ENCODE data around the gene ADAMTSL2. TPM values are rescaled to one million over a fixed set of nuclear protein-coding genes. Genes with fewer than 3 reads are reported as not detected.
A peak's percentile ranks its signal among the peaks of the same experiment; 100 is the strongest.

The ADAMTSL2 gene
- total and polyA plus RNA-seq, 4 donors, result 0.38 to 20.9 (median 1.9) TPM; not detected in 1

- H3K27ac ChIP-seq (ENCODE audit: low read depth in 1 of 2, low read length in 2 of 2), result no peak overlapping the region
- H3K36me3 ChIP-seq (ENCODE audit: control insufficient read depth in 1 of 2, insufficient read depth in 2 of 2, low read length in 1 of 2), result no peaks in the 10 kb centered on the region
- no peak for ATAC-seq (ENCODE audit: low FRiP score)
- intact Hi-C loops (cut with DNase I), result no loop called here
- no peak overlapping the region for H3K4me3 ChIP-seq (ENCODE audit: low read length in 2 of 2)
- 89 to 90% methylated on average over 16 of the region's 16 CpGs for WGBS, 2 donors
- H3K4me1 ChIP-seq (ENCODE audit: control insufficient read depth in 1 of 2, insufficient read depth in 2 of 2, low read length in 2 of 2), result no peaks in the 10 kb centered on the region
- no peak for DNase-seq
- H3K9me3 ChIP-seq (ENCODE audit: control insufficient read depth, low read length), result no peaks in the 10 kb centered on the region
- no peaks in the 10 kb centered on the region for H3K27me3 ChIP-seq (ENCODE audit: control insufficient read depth in 1 of 2, insufficient read depth in 2 of 2, low read length in 1 of 2)
Observed at GRCh38 chr9:133543772-133544467, 9.4 kb downstream of the ADAMTSL2 start.

GRCh38 chr9:133545494-133546286, 11.2 kb downstream of the ADAMTSL2 start:
- Histone ChIP-seq H3K4me3 (ENCODE audit: low read length in 2 of 2) (no peak overlapping the region), H3K4me1 (ENCODE audit: control insufficient read depth in 1 of 2, insufficient read depth in 2 of 2, low read length in 2 of 2) (no peaks in the 10 kb centered on the region), H3K27ac (ENCODE audit: low read depth in 1 of 2, low read length in 2 of 2) (no peak overlapping the region), H3K27me3 (ENCODE audit: control insufficient read depth in 1 of 2, insufficient read depth in 2 of 2, low read length in 1 of 2) (no peaks in the 10 kb centered on the region), H3K9me3 (ENCODE audit: control insufficient read depth, low read length) (no peaks in the 10 kb centered on the region), H3K36me3 (ENCODE audit: control insufficient read depth in 1 of 2, insufficient read depth in 2 of 2, low read length in 1 of 2) (no peaks in the 10 kb centered on the region)
- intact Hi-C loops (cut with DNase I), result no loop called here
- ATAC-seq (ENCODE audit: low FRiP score) (peak; percentile 74), DNase-seq (no peak)
- 71 to 76% methylated on average over 25 of the region's 25 CpGs for WGBS, 2 donors

- intact Hi-C loops (cut with DNase I), result no loop called here
- DNase-seq (no peak), ATAC-seq (ENCODE audit: low FRiP score) (peak; percentile 28)
- Histone ChIP-seq H3K9me3 (ENCODE audit: control insufficient read depth, low read length) (no peaks in the 10 kb centered on the region), H3K36me3 (ENCODE audit: control insufficient read depth in 1 of 2, insufficient read depth in 2 of 2, low read length in 1 of 2) (no peaks in the 10 kb centered on the region), H3K27me3 (ENCODE audit: control insufficient read depth in 1 of 2, insufficient read depth in 2 of 2, low read length in 1 of 2) (no peaks in the 10 kb centered on the region), H3K4me1 (ENCODE audit: control insufficient read depth in 1 of 2, insufficient read depth in 2 of 2, low read length in 2 of 2) (no peaks in the 10 kb centered on the region), H3K27ac (ENCODE audit: low read depth in 1 of 2, low read length in 2 of 2) (no peak overlapping the region), H3K4me3 (ENCODE audit: low read length in 2 of 2) (no peak overlapping the region)
- WGBS, 2 donors, result 84 to 86% methylated on average over 7 to 8 of the region's 8 CpGs
Observed at GRCh38 chr9:133546287-133546680, 11.8 kb downstream of the ADAMTSL2 start.

DNA sequence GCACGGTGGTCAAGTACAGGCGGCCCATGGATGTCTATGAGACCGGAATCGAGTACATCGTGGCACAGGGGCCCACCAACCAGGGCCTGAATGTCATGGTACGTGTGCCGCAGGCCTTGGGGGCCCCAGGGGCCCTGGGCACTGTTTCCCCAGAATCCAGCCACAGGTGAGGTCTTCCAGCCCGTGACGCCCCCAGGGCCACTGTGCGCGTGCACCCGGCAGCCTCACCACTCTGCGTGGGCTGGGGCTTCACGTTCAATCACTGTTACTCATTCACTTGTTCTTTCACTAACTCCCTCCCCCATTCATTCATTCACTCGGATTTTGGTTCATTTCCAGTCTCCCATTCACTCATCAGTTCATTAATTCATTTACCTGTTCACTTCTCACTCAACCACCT, 12.6 kb downstream of the ADAMTSL2 start:
- H3K9me3 ChIP-seq (ENCODE audit: control insufficient read depth, low read length), result no peaks in the 10 kb centered on the region
- no peaks in the 10 kb centered on the region for H3K36me3 ChIP-seq (ENCODE audit: control insufficient read depth in 1 of 2, insufficient read depth in 2 of 2, low read length in 1 of 2)
- no peaks in the 10 kb centered on the region for H3K4me1 ChIP-seq (ENCODE audit: control insufficient read depth in 1 of 2, insufficient read depth in 2 of 2, low read length in 2 of 2)
- 88 to 90% methylated on average over 14 to 15 of the region's 15 CpGs for WGBS, 2 donors
- no peaks in the 10 kb centered on the region for H3K27me3 ChIP-seq (ENCODE audit: control insufficient read depth in 1 of 2, insufficient read depth in 2 of 2, low read length in 1 of 2)
- DNase-seq, result no peak
- no peak overlapping the region for H3K4me3 ChIP-seq (ENCODE audit: low read length in 2 of 2)
- intact Hi-C loops (cut with DNase I), result no loop called here
- ATAC-seq (ENCODE audit: low FRiP score), result no peak
- H3K27ac ChIP-seq (ENCODE audit: low read depth in 1 of 2, low read length in 2 of 2), result no peak overlapping the region

- H3K4me3 ChIP-seq (ENCODE audit: low read length in 2 of 2), result no peak overlapping the region
- H3K9me3 ChIP-seq (ENCODE audit: control insufficient read depth, low read length), result no peaks in the 10 kb centered on the region
- 79 to 88% methylated on average over 7 of the region's 7 CpGs for WGBS, 2 donors
- H3K4me1 ChIP-seq (ENCODE audit: control insufficient read depth in 1 of 2, insufficient read depth in 2 of 2, low read length in 2 of 2), result no peaks in the 10 kb centered on the region
- no peak for ATAC-seq (ENCODE audit: low FRiP score)
- no peaks in the 10 kb centered on the region for H3K27me3 ChIP-seq (ENCODE audit: control insufficient read depth in 1 of 2, insufficient read depth in 2 of 2, low read length in 1 of 2)
- no peak for DNase-seq
- no peaks in the 10 kb centered on the region for H3K36me3 ChIP-seq (ENCODE audit: control insufficient read depth in 1 of 2, insufficient read depth in 2 of 2, low read length in 1 of 2)
- H3K27ac ChIP-seq (ENCODE audit: low read depth in 1 of 2, low read length in 2 of 2), result no peak overlapping the region
- intact Hi-C loops (cut with DNase I), result no loop called here
Observed at GRCh38 chr9:133551446-133551845, 16.9 kb downstream of the ADAMTSL2 start.

- Histone ChIP-seq H3K27me3 (ENCODE audit: control insufficient read depth in 1 of 2, insufficient read depth in 2 of 2, low read length in 1 of 2) (no peaks in the 10 kb centered on the region), H3K36me3 (ENCODE audit: control insufficient read depth in 1 of 2, insufficient read depth in 2 of 2, low read length in 1 of 2) (no peaks in the 10 kb centered on the region), H3K9me3 (ENCODE audit: control insufficient read depth, low read length) (no peaks in the 10 kb centered on the region), H3K27ac (ENCODE audit: low read depth in 1 of 2, low read length in 2 of 2) (no peak overlapping the region), H3K4me3 (ENCODE audit: low read length in 2 of 2) (no peak overlapping the region), H3K4me1 (ENCODE audit: control insufficient read depth in 1 of 2, insufficient read depth in 2 of 2, low read length in 2 of 2) (no peaks in the 10 kb centered on the region)
- intact Hi-C loops (cut with DNase I), result no loop called here
- ATAC-seq (ENCODE audit: low FRiP score) (no peak), DNase-seq (no peak)
- WGBS, 2 donors, result 95 to 96% methylated on average over 8 of the region's 8 CpGs
Observed at GRCh38 chr9:133552236-133552635, 17.7 kb downstream of the ADAMTSL2 start.

DNA sequence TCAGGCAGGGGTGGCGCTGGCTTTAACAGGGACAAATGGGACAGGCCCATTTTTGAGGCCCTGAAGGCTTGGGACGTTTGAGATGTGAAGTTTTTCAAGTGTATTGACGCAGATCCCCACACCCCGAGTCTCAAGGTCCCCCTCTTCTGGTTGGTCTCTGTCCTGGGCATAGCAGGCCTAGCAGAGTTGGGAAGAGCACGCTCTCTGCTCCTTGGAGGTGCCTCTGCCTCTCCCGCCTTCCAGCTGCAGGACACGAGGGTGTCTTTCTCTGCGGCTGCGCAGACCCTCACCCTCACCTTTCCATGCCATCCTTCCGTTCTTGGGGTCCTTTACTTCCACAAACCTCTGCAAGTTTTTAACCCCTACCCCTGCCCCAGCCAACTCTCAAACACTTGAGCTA, 18.6 kb downstream of the ADAMTSL2 start:
- Histone ChIP-seq H3K36me3 (ENCODE audit: control insufficient read depth in 1 of 2, insufficient read depth in 2 of 2, low read length in 1 of 2) (no peaks in the 10 kb centered on the region), H3K4me1 (ENCODE audit: control insufficient read depth in 1 of 2, insufficient read depth in 2 of 2, low read length in 2 of 2) (no peaks in the 10 kb centered on the region), H3K9me3 (ENCODE audit: control insufficient read depth, low read length) (no peaks in the 10 kb centered on the region), H3K4me3 (ENCODE audit: low read length in 2 of 2) (no peak overlapping the region), H3K27me3 (ENCODE audit: control insufficient read depth in 1 of 2, insufficient read depth in 2 of 2, low read length in 1 of 2) (no peaks in the 10 kb centered on the region), H3K27ac (ENCODE audit: low read depth in 1 of 2, low read length in 2 of 2) (no peak overlapping the region)
- no peak for ATAC-seq (ENCODE audit: low FRiP score)
- no peak for DNase-seq
- intact Hi-C loops (cut with DNase I), result no loop called here
- 94 to 95% methylated on average over 10 of the region's 10 CpGs for WGBS, 2 donors

DNA sequence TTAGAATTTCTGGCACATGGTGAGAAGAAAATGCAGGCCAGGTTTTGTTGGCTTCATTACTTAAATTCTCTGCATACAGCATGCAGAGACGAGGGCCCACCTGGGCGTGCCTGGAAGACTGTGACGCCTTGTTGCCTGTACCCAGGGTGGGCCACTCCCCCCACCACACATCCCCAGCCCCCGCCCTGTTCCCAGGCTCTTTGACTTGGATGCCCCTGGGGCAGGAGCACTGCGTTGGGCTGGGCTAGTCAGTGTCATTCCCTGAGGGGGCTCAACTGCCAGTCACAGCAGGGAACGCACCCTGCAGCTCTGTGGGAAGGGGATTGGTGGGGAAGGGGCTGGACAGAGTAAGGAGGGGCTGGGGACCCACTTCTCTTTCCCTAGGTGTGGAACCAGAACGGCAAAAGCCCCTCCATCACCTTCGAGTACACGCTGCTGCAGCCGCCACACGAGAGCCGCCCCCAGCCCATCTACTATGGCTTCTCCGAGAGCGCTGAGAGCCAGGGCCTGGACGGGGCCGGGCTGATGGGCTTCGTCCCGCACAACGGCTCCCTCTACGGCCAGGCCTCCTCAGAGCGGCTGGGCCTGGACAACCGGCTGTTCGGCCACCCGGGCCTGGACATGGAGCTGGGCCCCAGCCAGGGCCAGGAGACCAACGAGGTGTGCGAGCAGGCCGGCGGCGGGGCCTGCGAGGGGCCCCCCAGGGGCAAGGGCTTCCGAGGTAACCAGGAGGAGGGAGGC, 19.6 kb downstream of the ADAMTSL2 start:
- WGBS, 2 donors, result 91% methylated on average over 31 of the region's 31 CpGs
- no peak overlapping the region for H3K4me3 ChIP-seq (ENCODE audit: low read length in 2 of 2)
- no peaks in the 10 kb centered on the region for H3K9me3 ChIP-seq (ENCODE audit: control insufficient read depth, low read length)
- intact Hi-C loops (cut with DNase I), result no loop called here
- DNase-seq (no peak), ATAC-seq (ENCODE audit: low FRiP score) (no peak)
- H3K27ac ChIP-seq (ENCODE audit: low read depth in 1 of 2, low read length in 2 of 2), result no peak overlapping the region
- no peaks in the 10 kb centered on the region for H3K36me3 ChIP-seq (ENCODE audit: control insufficient read depth in 1 of 2, insufficient read depth in 2 of 2, low read length in 1 of 2)
- no peaks in the 10 kb centered on the region for H3K27me3 ChIP-seq (ENCODE audit: control insufficient read depth in 1 of 2, insufficient read depth in 2 of 2, low read length in 1 of 2)
- no peaks in the 10 kb centered on the region for H3K4me1 ChIP-seq (ENCODE audit: control insufficient read depth in 1 of 2, insufficient read depth in 2 of 2, low read length in 2 of 2)

Measured in aorta (tissue), 5 donors.